ENCODE measurements around the gene ATG4B.

- TF ChIP-seq TOX (CRISPR knock-in tag; IDR thresholded peaks at IDR 0.05; ENCODE audit: borderline replicate concordance) (no peak), PATZ1 (CRISPR knock-in tag; IDR thresholded peaks at IDR 0.05; ENCODE audit: borderline replicate concordance) (no peak)
Observed at GRCh38 chr2:241660593-241661213, 23.2 kb downstream of the ATG4B start.

Measured in SK-N-SH treated with all-trans-retinoic acid at 6 μM for 48 hours (cell line).